ENCODE measurements around the gene FXR1.
"Not testable (repeated sequence)": the region's sequence is repeated elsewhere in the genome, so short reads cannot be mapped to it uniquely, and the experiment has no call there.

Gene FXR1

DNA sequence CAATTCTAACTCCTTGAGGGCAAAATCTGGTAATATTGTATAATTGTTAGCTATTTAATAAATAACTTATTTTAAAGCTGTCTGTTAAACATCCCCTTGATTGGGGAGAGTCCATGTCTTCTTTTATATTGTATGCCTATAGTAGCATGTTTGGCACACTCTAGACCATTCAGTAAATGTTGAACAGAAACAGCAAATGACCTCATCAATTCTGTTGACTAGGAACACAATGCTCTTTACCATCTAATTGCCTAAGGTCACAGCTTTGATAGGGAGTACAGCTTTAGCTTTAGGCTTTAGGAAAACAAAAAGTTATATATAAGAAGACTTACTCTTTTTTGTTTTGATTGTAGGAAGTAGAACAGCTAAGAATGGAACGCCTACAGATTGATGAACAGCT is 50.1 kb downstream of the FXR1 start:
- DNase-seq (ENCODE audit: low spot score in 2 of 2): no peak
- Histone ChIP-seq H3K27me3 (ENCODE audit: low read depth) (no peaks in the 10 kb centered on the region), H3K9me3 (no peaks in the 10 kb centered on the region), H3K4me3 (no peak overlapping the region), H3K36me3 (replicated peaks) (peaks cover 75% of the 10 kb centered on the region), H3K4me1 (no peaks in the 10 kb centered on the region)
- in situ Hi-C loops (cut with MboI; ENCODE audit: low sequenced_read_pairs): no loop called here

DNA sequence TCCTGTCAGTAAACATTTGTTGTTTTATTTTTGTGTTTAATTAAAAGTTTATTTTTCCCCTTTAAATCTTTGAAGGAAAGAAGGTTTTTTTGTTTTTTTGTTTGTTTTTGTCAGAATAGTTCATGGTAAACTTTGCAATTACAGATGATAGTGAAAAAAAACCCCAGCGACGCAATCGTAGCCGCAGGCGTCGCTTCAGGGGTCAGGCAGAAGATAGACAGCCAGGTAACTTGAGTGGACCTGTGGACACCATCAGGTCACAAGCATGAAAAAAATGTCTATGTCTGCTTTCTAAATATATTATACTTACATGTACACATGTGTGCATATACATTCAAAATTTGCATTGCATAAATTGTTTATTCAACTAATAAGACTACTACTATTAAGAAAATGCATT is 58.5 kb downstream of the FXR1 start:
- no peaks in the 10 kb centered on the region for H3K4me1 ChIP-seq
- peaks cover 64% of the 10 kb centered on the region for H3K36me3 ChIP-seq (replicated peaks)
- no peaks in the 10 kb centered on the region for H3K27me3 ChIP-seq (ENCODE audit: low read depth)
- H3K9me3 ChIP-seq: no peaks in the 10 kb centered on the region
- in situ Hi-C loops (cut with MboI; ENCODE audit: low sequenced_read_pairs): no loop called here
- DNase-seq (ENCODE audit: low spot score in 2 of 2): no peak
- H3K4me3 ChIP-seq: no peak overlapping the region

DNA sequence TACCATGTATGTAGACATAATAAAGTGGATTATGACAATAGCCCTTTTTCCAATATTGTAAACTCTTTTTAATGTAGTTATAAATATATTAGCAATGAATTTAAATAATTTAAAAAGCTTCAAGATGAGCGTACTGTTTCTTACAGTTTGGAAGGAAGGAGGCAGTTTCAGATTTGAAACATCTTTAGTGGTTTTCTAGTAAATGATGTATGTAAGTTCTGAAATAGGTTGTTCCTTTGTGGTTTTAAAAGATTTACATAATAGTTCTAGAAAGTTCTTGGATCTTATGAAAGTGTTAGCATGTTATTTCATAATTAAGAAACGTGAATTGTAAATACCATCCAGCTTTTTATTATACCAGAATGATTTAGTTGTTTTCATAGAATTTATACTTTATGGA is 61.1 kb downstream of the FXR1 start:
- in situ Hi-C loops (cut with MboI; ENCODE audit: low sequenced_read_pairs): no loop called here
- Histone ChIP-seq H3K4me1 (no peaks in the 10 kb centered on the region; the same call in 1 of the 2 replicates), H3K27me3 (ENCODE audit: low read depth) (no peaks in the 10 kb centered on the region), H3K36me3 (replicated peaks) (peaks cover 60% of the 10 kb centered on the region), H3K4me3 (no peak overlapping the region), H3K9me3 (no peaks in the 10 kb centered on the region)
- no peak for DNase-seq (ENCODE audit: low spot score in 2 of 2)

DNA sequence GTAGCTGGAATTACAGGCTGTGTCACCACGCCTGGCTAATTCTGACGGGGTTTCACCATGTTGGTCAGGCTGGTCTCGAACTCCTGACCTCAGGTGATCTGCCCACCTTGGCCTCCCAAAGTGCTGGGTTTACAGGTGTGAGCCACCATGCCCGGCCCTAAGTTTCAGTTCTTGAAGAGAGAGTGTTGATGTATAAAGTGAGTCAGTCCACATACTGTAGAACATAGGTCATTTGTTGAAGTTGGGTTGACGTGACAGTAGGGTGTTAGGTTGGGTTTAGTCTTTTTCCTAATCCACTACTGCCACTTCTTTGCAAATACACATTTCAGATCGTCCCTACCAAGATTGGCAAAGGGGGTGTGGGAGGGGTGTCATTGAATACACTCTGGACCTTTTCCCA is 61.8 kb downstream of the FXR1 start:
- Histone ChIP-seq H3K27me3 (ENCODE audit: low read depth) (no peaks in the 10 kb centered on the region), H3K36me3 (replicated peaks) (peaks cover 57% of the 10 kb centered on the region), H3K9me3 (no peaks in the 10 kb centered on the region), H3K4me3 (no peak overlapping the region), H3K4me1 (no peaks in the 10 kb centered on the region; the same call in 1 of the 2 replicates)
- no peak for DNase-seq (ENCODE audit: low spot score in 2 of 2)
- in situ Hi-C loops (cut with MboI; ENCODE audit: low sequenced_read_pairs): no loop called here

- H3K27me3 ChIP-seq (ENCODE audit: low read depth): no peaks in the 10 kb centered on the region
- peaks cover 40% of the 10 kb centered on the region for H3K36me3 ChIP-seq (replicated peaks)
- in situ Hi-C loops (cut with MboI; ENCODE audit: low sequenced_read_pairs): no loop called here
- H3K9me3 ChIP-seq: no peaks in the 10 kb centered on the region
- H3K4me1 ChIP-seq: no peaks in the 10 kb centered on the region; the same call in 1 of the 2 replicates
- DNase-seq (ENCODE audit: low spot score in 2 of 2): no peak
- H3K4me3 ChIP-seq: no peak overlapping the region
Observed at GRCh38 chr3:180977498-180977897, 65.0 kb downstream of the FXR1 start.

DNA sequence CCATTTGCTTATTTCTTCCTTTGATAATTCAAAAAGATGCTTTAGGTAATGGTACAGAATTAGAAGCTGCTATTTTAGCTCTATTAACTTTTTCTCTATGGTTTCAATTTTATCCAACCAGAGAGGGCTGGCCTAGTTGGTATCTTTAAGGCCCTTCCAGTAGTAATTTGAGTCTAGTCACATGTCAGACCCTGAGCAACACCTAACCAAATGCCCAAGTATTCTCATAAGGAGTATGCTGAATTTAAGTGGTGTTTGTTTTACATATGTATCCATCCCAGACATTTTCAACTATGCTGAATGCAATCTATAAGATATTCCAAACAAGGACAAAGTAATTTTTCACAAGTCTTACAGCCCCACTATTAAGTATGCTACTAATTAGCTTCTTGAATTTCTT is 67.5 kb downstream of the FXR1 start:
- Histone ChIP-seq H3K27me3 (ENCODE audit: low read depth) (no peaks in the 10 kb centered on the region), H3K9me3 (no peaks in the 10 kb centered on the region), H3K4me3 (no peak overlapping the region), H3K4me1 (no peaks in the 10 kb centered on the region; the same call in 1 of the 2 replicates), H3K36me3 (replicated peaks) (peaks cover 45% of the 10 kb centered on the region)
- in situ Hi-C loops (cut with MboI; ENCODE audit: low sequenced_read_pairs): loop anchor here (10.0 kb wide), 1 partner anchor 195 kb away; no protein-coding TSS in a partner anchor
- DNase-seq (ENCODE audit: low spot score in 2 of 2): no peak

DNA sequence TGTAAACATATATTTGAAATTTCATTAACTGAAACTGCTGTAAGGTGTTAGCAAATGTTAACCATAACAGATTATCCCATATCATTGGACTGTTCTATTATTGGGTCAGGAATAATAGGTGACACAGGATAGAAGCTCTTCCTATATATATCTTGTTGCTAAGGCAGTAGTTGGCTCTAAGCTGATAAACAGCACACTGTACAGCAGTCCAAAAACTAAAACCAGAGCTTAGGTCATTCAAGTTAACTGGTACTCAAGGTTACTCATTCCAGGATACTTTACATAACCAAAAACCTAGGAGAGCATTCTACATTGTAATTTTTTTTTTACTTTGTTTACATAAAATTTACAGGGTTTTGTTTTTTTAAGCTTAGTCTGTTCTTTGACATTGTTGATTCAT is 68.1 kb downstream of the FXR1 start:
- Histone ChIP-seq H3K4me3 (no peak overlapping the region), H3K9me3 (no peaks in the 10 kb centered on the region), H3K4me1 (no peaks in the 10 kb centered on the region; the same call in 1 of the 2 replicates), H3K27me3 (ENCODE audit: low read depth) (no peaks in the 10 kb centered on the region), H3K36me3 (replicated peaks) (peaks cover 49% of the 10 kb centered on the region)
- no peak for DNase-seq (ENCODE audit: low spot score in 2 of 2)
- in situ Hi-C loops (cut with MboI; ENCODE audit: low sequenced_read_pairs): loop anchor here (10.0 kb wide), 1 partner anchor 194 kb away; no protein-coding TSS in a partner anchor

DNA sequence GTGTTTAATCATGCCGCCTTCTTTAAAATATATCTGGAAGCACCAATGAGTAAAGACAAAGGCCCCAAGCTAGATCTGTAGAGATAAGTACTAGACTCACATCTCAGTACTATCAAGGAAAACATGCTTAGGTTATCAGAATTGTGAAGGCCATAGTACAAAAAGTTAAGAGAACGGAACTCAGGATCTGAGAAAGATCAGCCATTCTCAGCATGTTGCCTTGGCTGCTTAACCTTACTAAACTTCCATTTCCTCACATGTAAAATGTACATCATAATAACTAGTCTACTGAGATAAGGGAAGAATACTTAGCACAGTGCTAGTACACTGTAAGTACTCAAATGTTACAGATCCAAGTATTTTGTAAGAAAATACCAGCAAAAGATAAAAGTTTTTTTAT is 69.4 kb downstream of the FXR1 start:
- Histone ChIP-seq H3K4me3 (no peak overlapping the region), H3K4me1 (no peaks in the 10 kb centered on the region; the same call in 1 of the 2 replicates), H3K36me3 (replicated peaks) (peaks cover 47% of the 10 kb centered on the region), H3K27me3 (ENCODE audit: low read depth) (no peaks in the 10 kb centered on the region), H3K9me3 (no peaks in the 10 kb centered on the region)
- no peak for DNase-seq (ENCODE audit: low spot score in 2 of 2)
- in situ Hi-C loops (cut with MboI; ENCODE audit: low sequenced_read_pairs): loop anchor here (10.0 kb wide), 1 partner anchor 193 kb away; no protein-coding TSS in a partner anchor

- no peaks in the 10 kb centered on the region for H3K9me3 ChIP-seq
- no peak for DNase-seq (ENCODE audit: low spot score in 2 of 2)
- no peak overlapping the region for H3K4me3 ChIP-seq
- H3K27me3 ChIP-seq (ENCODE audit: low read depth): no peaks in the 10 kb centered on the region
- no peaks in the 10 kb centered on the region for H3K4me1 ChIP-seq
- in situ Hi-C loops (cut with MboI; ENCODE audit: low sequenced_read_pairs): loop anchor here (10.0 kb wide), 1 partner anchor 192 kb away; no protein-coding TSS in a partner anchor
- peaks cover 48% of the 10 kb centered on the region for H3K36me3 ChIP-seq (replicated peaks)
Observed at GRCh38 chr3:180983136-180983535, 70.7 kb downstream of the FXR1 start.

GRCh38 chr3:180986366-180986765 is 73.9 kb downstream of the FXR1 start:
- peaks cover 36% of the 10 kb centered on the region for H3K36me3 ChIP-seq (replicated peaks)
- not testable (repeated sequence) for H3K27me3 ChIP-seq (ENCODE audit: low read depth); H3K4me3 ChIP-seq; DNase-seq (ENCODE audit: low spot score in 2 of 2); H3K9me3 ChIP-seq; H3K4me1 ChIP-seq
- in situ Hi-C loops (cut with MboI; ENCODE audit: low sequenced_read_pairs): loop anchor here (10.0 kb wide), 1 partner anchor 188 kb away; no protein-coding TSS in a partner anchor

DNA sequence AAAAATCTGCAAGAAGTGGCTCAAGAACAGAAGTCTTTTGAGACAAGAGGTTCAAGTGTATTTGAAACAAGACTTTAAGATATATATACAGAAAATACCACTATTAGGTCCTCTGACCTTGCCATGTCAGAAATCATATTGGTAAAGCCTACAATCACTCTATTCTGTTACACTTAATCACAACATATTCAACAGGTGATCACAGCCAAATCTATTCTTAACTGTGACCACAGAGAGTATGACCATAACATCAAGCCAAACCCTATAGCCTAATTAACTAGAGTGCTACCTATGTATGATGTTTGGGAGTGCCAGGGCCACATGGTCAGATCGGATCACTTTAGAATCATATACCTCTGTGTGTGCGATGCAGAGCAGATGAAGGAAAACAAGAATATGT is 74.9 kb downstream of the FXR1 start:
- in situ Hi-C loops (cut with MboI; ENCODE audit: low sequenced_read_pairs): loop anchor here (10.0 kb wide), 1 partner anchor 187 kb away; no protein-coding TSS in a partner anchor
- Histone ChIP-seq H3K36me3 (replicated peaks) (peaks cover 34% of the 10 kb centered on the region), H3K9me3 (no peaks in the 10 kb centered on the region), H3K4me1 (peaks cover 7% of the 10 kb centered on the region), H3K4me3 (no peak overlapping the region), H3K27me3 (ENCODE audit: low read depth) (no peaks in the 10 kb centered on the region)
- no peak for DNase-seq (ENCODE audit: low spot score in 2 of 2)

DNA sequence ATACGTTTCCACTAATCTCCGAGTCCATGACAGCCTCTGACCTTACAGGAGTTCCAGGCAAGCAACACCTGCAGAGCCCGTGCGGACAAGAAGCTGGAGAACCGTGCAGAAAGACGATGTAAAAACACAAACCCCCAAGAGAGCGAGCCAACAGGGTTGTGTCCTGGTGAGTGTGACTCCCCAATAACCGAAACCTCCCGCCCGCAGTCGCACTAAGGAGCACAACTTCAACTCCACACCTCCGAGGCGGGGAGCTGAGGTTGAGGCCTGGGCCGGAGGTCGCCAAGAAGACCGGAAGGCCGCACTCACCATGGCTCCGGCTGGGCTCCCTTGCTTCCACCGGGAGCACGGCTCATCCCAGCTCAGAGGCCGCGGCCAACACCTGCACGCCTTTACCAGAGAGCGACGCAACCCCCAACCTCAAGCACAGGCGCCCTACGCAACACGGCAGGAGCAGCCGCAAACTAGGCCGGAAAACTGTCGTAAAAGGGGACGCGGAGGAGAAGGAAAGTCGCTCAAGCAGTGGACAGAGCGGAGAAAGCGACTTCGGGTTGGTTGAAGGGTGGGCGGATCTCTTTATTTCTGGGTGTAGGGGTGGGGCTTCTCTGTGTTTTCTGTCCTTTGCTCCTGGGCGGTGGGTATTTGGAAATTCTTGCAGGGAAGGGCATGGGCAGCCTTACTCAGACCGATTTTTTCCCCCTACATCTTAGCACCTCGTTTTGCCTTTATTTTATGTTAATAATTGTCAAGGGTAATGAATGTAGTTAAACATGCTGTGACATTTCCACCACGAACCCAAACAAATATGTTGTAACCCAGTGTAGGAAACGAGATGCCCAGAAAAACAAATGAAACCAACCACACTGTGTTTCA is 77.1 kb downstream of the FXR1 start, which contains the start of gene DNAJC19:
Gene DNAJC19, minus strand, starts transcription at position 446 of the 873 bp plus-strand sequence. Its CDS starts 134 bp downstream, at position 312.
- peak; percentile 90 to 95 for DNase-seq (ENCODE audit: low spot score in 2 of 2)
- H3K4me1 ChIP-seq: peaks cover 7% of the 10 kb centered on the region
- 0 out of 2 replicates have a peak, but pooled peaks cover 3% of the 10 kb centered on the region for H3K27me3 ChIP-seq (ENCODE audit: low read depth)
- peak within 1 kb of the TSS; percentile 75 for H3K4me3 ChIP-seq
- H3K36me3 ChIP-seq (replicated peaks): peaks cover 26% of the 10 kb centered on the region
- no peaks in the 10 kb centered on the region for H3K9me3 ChIP-seq
- in situ Hi-C loops (cut with MboI; ENCODE audit: low sequenced_read_pairs): loop anchor here (10.0 kb wide), 1 partner anchor 185 kb away; no protein-coding TSS in a partner anchor

DNA sequence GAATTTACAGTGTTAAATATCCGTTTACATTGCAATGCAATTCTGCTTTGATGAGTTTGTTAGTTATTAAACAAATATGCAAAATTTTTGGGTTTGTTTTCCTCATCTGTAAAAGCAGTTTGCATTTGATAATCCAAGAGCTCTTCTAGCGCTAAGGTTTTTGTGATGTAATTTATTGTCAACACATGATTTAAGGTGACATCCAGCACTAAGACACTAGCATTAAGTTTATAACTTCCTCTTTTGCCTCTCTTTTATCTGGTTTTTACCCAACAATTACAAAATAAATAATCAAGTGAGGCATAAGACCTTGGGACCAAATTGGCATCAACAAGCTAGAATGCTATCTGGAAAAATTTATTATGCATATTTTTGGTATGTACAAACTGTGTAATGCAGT is 78.0 kb downstream of the FXR1 start:
- Histone ChIP-seq H3K9me3 (no peaks in the 10 kb centered on the region), H3K4me3 (peak overlapping the region; percentile 75; the same call in 1 of the 2 replicates), H3K36me3 (replicated peaks) (peaks cover 16% of the 10 kb centered on the region), H3K4me1 (peaks cover 7% of the 10 kb centered on the region), H3K27me3 (ENCODE audit: low read depth) (0 out of 2 replicates have a peak, but pooled peaks cover 5% of the 10 kb centered on the region)
- no peak for DNase-seq (ENCODE audit: low spot score in 2 of 2)
- in situ Hi-C loops (cut with MboI; ENCODE audit: low sequenced_read_pairs): no loop called here

DNA sequence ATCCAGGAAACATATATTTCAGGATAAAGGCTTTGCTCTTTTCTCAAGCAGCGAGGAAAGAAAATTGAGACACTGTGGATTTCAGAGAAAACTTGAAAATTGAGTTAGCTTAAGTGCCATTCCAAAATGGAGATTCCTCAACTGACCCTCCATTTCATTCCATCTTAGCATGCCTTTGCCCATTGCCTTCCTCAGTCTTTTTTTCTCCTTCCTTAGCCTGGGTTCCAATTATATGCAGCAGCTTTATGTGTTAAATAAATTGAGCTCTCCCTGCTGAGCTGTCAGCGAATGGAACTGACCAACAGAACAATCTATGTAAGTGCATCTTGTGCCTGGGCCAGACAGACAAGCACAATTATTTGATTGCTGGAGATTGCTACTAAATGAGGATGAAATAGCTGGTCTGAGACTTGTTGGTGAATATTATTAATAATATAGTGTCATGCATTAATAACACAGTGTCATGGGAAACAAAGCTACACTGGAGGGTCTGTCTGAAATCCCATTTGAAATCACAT is 84.0 kb downstream of the FXR1 start:
- no peak overlapping the region for H3K4me3 ChIP-seq
- H3K4me1 ChIP-seq: no peaks in the 10 kb centered on the region
- in situ Hi-C loops (cut with MboI; ENCODE audit: low sequenced_read_pairs): no loop called here
- DNase-seq (ENCODE audit: low spot score in 2 of 2): no peak
- H3K36me3 ChIP-seq (replicated peaks): no peaks in the 10 kb centered on the region
- peaks cover 14% of the 10 kb centered on the region for H3K27me3 ChIP-seq (ENCODE audit: low read depth)
- H3K9me3 ChIP-seq: no peaks in the 10 kb centered on the region

Data from HAP-1 (cell line).